Ovary (tissue), 3 donors: ENCODE data around the gene BTBD9.

Experiments
- CTCF ChIP-seq, 3 donors: fragments of 450-650 bp in 2 of 3; fragments of 200-600 bp in 1 of 3; IDR thresholded peaks; one replicate each; pipeline versions ENCODE4 v1.5.1 to v1.8.0; 2016 to 2022; ENCODE audit warnings: antibody characterized with exemption in 3 of 3, mild to moderate bottlenecking in 1 of 3
- POLR2A ChIP-seq: fragments of 450-650 bp; IDR thresholded peaks from one replicate; pipeline ENCODE4 v1.6.1; 2017; ENCODE audit warnings: antibody characterized with exemption, mild to moderate bottlenecking, moderate library complexity
- donor health status: DM: no; HTN: no; CAD: no.

GRCh38 chr6:38481851-38482250 is 157.9 kb downstream of the BTBD9 start:
- TF ChIP-seq CTCF (IDR thresholded peaks at IDR 0.05) (no peak), POLR2A (no peak)
